Dermis blood vessel endothelial cell (primary cell): ENCODE data around the gene SOCS6. TPM values are rescaled to one million over a fixed set of nuclear protein-coding genes. Genes with fewer than 3 reads are reported as not detected.
"Not testable (repeated sequence)": the region's sequence is repeated elsewhere in the genome, so short reads cannot be mapped to it uniquely, and the experiment has no call there.

ENCODE experiments used
- DNase-seq: peaks from one replicate; pipeline ENCODE4 v3.0.0; 2010
- total RNA-seq: library from RNA; depleted of rRNA; stranded (reverse); fragments of >200 nt; gene quantifications from 2 replicates; pipeline ENCODE4 v1.2.3, GENCODE V29; 2014

Gene SOCS6
- total RNA-seq, 1 donor from 2014 or later = 36.6 TPM

- DNase-seq = peak; percentile 62
These were observed 75.0 kb downstream of the SOCS6 start for GRCh38 chr18:70363861-70364260.

GRCh38 chr18:70365361-70365760, 76.5 kb downstream of the SOCS6 start:
- no peak for DNase-seq

GRCh38 chr18:70366174-70366573, 77.3 kb downstream of the SOCS6 start:
- DNase-seq = no peak

GRCh38 chr18:70366670-70367069, 77.8 kb downstream of the SOCS6 start:
- DNase-seq = no peak

DNA sequence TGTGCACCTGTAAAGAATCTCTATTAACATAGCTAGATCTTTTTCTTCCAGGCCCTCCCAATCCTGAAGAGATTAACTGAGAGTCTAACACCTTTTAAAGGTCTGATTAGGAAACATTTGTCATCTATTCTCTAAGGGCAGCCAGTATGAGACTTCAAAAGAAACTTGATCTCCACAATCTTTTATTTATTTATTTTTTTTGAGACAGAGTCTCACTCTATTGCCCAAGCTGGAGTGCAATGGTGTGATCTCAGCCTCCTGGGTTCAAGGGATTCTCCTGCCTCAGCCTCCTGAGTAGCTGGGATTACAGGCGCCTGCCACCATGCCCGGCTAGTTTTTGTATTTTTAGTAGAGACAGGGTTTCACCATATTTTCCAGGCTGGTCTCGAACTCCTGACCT, 78.5 kb downstream of the SOCS6 start:
- not testable (repeated sequence) for DNase-seq

DNA sequence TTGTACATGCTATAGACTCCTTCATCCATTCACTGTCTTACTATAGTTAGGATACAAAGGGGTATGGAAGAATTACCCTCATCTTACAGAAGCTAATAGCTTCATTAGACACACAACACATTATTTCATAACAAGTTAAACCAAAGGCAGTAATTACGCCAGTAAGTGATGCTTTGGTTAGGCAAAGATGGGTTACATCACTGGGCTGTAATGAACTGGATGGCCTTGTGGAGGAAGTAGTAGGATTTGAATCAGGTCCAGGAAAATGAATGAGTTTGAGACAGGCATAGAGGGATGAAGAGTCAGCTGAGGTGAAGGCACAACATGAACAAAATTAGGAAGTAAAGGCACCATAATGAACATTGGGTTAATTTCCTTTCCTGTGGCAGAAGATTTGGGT, 80.1 kb downstream of the SOCS6 start:
- no peak for DNase-seq

GRCh38 chr18:70370762-70371733, 82.2 kb downstream of the SOCS6 start:
- DNase-seq = no peak

- DNase-seq = no peak
These were observed 83.1 kb downstream of the SOCS6 start for GRCh38 chr18:70371908-70372307.

GRCh38 chr18:70372450-70373041, 83.7 kb downstream of the SOCS6 start:
- DNase-seq = no peak

- no peak for DNase-seq
These were observed 84.2 kb downstream of the SOCS6 start for GRCh38 chr18:70373042-70373519.

- DNase-seq = no peak
These were observed 85.3 kb downstream of the SOCS6 start for GRCh38 chr18:70374154-70374553.

DNA sequence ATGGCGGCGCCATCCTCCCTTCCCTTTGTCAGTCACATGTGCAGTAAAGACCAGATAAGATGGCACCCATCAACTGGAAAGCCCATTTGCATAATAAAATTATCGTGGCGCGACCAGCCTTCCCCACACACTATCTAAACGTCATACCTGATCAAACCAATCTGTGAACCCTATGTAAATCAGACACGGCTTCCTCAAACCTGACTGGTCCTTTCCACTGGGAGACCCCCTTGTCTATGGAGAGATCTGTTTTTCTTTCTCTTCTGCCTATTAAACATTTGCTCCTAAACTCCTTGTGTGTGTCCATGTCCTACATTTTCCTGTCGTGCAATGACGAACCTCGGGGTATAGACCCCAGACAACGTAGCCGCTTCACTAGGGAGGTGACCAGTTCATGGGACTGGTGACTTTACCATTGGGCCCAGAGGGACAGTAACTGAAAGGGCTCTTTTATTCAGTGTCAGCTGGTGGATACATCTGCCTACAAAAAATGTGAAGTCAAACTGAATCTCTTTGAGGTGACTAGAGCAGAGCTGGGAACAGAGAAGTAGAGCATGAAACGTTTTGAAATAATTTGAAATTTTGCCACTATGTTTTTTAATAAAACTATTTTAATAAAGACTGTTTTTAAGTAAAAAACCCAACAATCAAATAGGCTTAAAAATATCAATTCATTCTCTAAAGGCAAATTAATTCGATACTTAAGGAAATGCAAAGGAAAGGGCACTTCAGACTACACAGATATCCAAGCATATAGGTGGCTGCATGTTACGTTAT, 87.5 kb downstream of the SOCS6 start:
- DNase-seq = no peak

DNA sequence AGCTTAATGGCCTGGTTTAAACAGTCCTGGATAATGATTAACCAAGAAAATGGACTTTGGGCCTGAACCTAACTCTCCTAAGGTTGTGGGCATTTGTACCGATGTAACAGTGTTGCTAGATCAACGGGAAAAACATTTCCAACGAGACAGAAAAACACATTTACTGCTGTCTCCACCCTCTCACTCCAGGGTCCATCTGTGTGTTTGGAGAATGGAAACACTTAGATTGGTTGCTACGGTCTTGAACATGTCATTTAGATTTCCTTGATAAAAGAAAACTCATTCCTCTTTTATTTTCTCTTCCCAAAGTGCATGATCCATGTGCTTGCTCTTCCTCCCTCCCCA, 88.0 kb downstream of the SOCS6 start:
- no peak for DNase-seq

DNA sequence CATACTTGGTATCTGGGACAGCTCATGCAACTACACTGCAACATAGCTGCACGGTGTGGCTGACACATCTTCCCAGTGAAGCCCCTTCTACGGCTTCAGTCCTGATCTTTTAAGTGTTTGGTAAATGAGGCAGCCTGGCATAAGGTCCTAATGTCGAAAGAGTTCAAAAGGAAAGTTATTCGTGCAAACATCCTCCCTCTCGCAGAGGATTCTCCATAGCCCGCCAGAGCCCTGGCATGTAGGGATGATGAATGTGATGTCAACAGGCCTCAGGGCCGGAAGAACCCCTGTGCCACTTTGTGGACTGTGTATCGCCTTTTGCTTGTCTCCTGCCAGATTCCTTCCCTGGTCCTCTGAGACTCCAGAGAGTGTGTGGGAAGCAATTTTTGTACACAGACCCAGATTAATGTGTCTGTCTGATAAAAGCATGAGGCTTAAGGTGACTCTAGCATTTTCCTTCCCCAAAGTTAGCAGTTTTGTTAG, 88.5 kb downstream of the SOCS6 start:
- no peak for DNase-seq

- peak; percentile 9 for DNase-seq
These were observed 89.2 kb downstream of the SOCS6 start for GRCh38 chr18:70377857-70378701.

Other genes with a start within 250 kb of the SOCS6 start
- gene RTTN, start 83.4 kb upstream of the SOCS6 start, total RNA-seq = 13.1 and 23.9 TPM in 2 replicates